ENCODE measurements around the gene BMP4. TPM values are rescaled to one million over a fixed set of nuclear protein-coding genes. Genes with fewer than 3 reads are reported as not detected.
"Not testable (repeated sequence)": the region's sequence is repeated elsewhere in the genome, so short reads cannot be mapped to it uniquely, and the experiment has no call there.

BMP4 gene
- total and polyA plus RNA-seq, 8 donors, result 10.3 to 76.4 (median 18.9) TPM

GRCh38 chr14:53990978-53991377 lies 34.4 kb upstream of the BMP4 start:
- TF ChIP-seq POLR2AphosphoS5 (IDR thresholded peaks at IDR 0.05) (no peak), EP300 (IDR thresholded peaks at IDR 0.05) (no peak), POLR2A (IDR thresholded peaks at IDR 0.05) (no peak), CTCF (IDR thresholded peaks at IDR 0.05) (no peak)
- Histone ChIP-seq H3K36me3 (no peaks in the 10 kb centered on the region), H3K4me1 (no peaks in the 10 kb centered on the region), H3K9me3 (peaks cover 0 to 4% (median 0%) of the 10 kb centered on the region in 4 donors), H3K4me3 (no peak overlapping the region), H3K27me3 (no peaks in the 10 kb centered on the region), H3K27ac (no peak overlapping the region)
- 44 to 83% (median 50%) methylated on average over 2 of the region's 2 CpGs for WGBS, 5 donors
- no peak for DNase-seq
- intact Hi-C loops (cut with DNase I; ENCODE audit: low total_unique reads), result no loop called here

- H3K9me3 ChIP-seq, result peaks cover 0 to 24% (median 15%) of the 10 kb centered on the region in 4 donors
- H3K4me3 ChIP-seq; intact Hi-C loops (cut with DNase I; ENCODE audit: low total_unique reads); H3K36me3 ChIP-seq; DNase-seq; H3K27me3 ChIP-seq; H3K4me1 ChIP-seq; H3K27ac ChIP-seq: not testable (repeated sequence)
- WGBS, 5 donors, result 80 to 88% (median 84%) methylated on average over 3 of the region's 3 CpGs
Measured at GRCh38 chr14:53986718-53987117, 30.1 kb upstream of the BMP4 start.

GRCh38 chr14:53984958-53985357 lies 28.3 kb upstream of the BMP4 start:
- intact Hi-C loops (cut with DNase I; ENCODE audit: low total_unique reads); H3K27ac ChIP-seq; H3K4me3 ChIP-seq; H3K27me3 ChIP-seq; H3K4me1 ChIP-seq; H3K36me3 ChIP-seq; DNase-seq: not testable (repeated sequence)
- 50 to 98% (median 97%) methylated on average over 2 of the region's 2 CpGs for WGBS, 5 donors
- peaks cover 0 to 24% (median 15%) of the 10 kb centered on the region in 4 donors for H3K9me3 ChIP-seq

DNA sequence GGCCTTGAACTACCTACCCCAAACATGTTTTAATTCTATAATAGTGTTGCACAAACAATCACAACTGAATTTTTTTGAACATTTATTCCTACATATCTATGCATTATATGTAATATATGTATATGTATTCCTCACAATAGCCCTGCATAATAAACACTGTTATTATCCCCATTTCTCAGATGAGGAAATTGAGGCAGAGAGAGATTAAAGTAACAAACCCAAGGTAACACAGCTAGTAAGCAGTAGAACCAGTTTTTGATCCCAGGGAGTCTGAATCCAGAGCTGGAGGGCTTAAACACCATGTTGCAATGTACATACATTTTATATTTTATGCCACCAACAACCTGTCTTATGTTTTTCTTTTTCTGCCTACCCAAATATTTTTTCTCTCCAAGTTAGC lies 26.5 kb upstream of the BMP4 start:
- intact Hi-C loops (cut with DNase I; ENCODE audit: low total_unique reads), result no loop called here
- DNase-seq, result no peak
- peaks cover 0 to 24% (median 15%) of the 10 kb centered on the region in 4 donors for H3K9me3 ChIP-seq
- H3K27ac ChIP-seq, result no peak overlapping the region
- TF ChIP-seq POLR2A (IDR thresholded peaks at IDR 0.05) (no peak), CTCF (IDR thresholded peaks at IDR 0.05) (no peak), POLR2AphosphoS5 (IDR thresholded peaks at IDR 0.05) (no peak), EP300 (IDR thresholded peaks at IDR 0.05) (no peak)
- peaks cover 0 to 3% (median 0%) of the 10 kb centered on the region in 4 donors for H3K4me1 ChIP-seq
- no peaks in the 10 kb centered on the region for H3K36me3 ChIP-seq
- no peak overlapping the region for H3K4me3 ChIP-seq
- H3K27me3 ChIP-seq, result no peaks in the 10 kb centered on the region

GRCh38 chr14:53982546-53982945 lies 25.9 kb upstream of the BMP4 start:
- Histone ChIP-seq H3K27me3 (no peaks in the 10 kb centered on the region), H3K4me1 (peaks cover 0 to 3% (median 0%) of the 10 kb centered on the region in 4 donors), H3K4me3 (no peak overlapping the region), H3K9me3 (peaks cover 0 to 24% (median 15%) of the 10 kb centered on the region in 4 donors), H3K27ac (no peak overlapping the region), H3K36me3 (no peaks in the 10 kb centered on the region)
- intact Hi-C loops (cut with DNase I; ENCODE audit: low total_unique reads), result no loop called here
- no peak for TF ChIP-seq POLR2AphosphoS5 (IDR thresholded peaks at IDR 0.05)
- no peak for TF ChIP-seq EP300 (IDR thresholded peaks at IDR 0.05)
- TF ChIP-seq CTCF (IDR thresholded peaks at IDR 0.05), result no peak
- DNase-seq, result no peak
- 74 to 83% (median 75%) methylated on average over 2 of the region's 2 CpGs for WGBS, 5 donors

Measured in stomach (tissue), 9 donors.